SIG-M5 treated with dmso at 0.1 percent for 504 hours (cell line): ENCODE data around the gene HBD.

Source experiments
- DNase-seq: peaks from one replicate; lab custom pipeline; 2025; ENCODE audit not compliant: unreplicated experiment; lab: John Stamatoyannopoulos, UW

HBD gene

GRCh38 chr11:5233307-5233706 lies 976 bp downstream of the HBD start:
- no peak for DNase-seq

- DNase-seq, result no peak
Measured at GRCh38 chr11:5232821-5233220, 1.5 kb downstream of the HBD start.

GRCh38 chr11:5232176-5232575 lies 2.1 kb downstream of the HBD start:
- no peak for DNase-seq

- no peak for DNase-seq
Measured at GRCh38 chr11:5231111-5231510, 3.2 kb downstream of the HBD start.

GRCh38 chr11:5230266-5230665 lies 4.0 kb downstream of the HBD start:
- DNase-seq, result no peak

- no peak for DNase-seq
Measured at GRCh38 chr11:5229796-5230195, 4.5 kb downstream of the HBD start.

GRCh38 chr11:5229356-5229755 lies 4.9 kb downstream of the HBD start:
- DNase-seq, result no peak

GRCh38 chr11:5228124-5228523 lies 6.2 kb downstream of the HBD start:
- no peak for DNase-seq

GRCh38 chr11:5227681-5228080 lies 6.6 kb downstream of the HBD start:
- no peak for DNase-seq

GRCh38 chr11:5226732-5227310 lies 7.5 kb downstream of the HBD start, which contains the start of gene HBB:
Gene HBB, minus strand, starts transcription at chr11:5227071. Its CDS starts 50 bp downstream, at chr11:5227021.
- no peak for DNase-seq

- DNase-seq, result no peak
Measured at GRCh38 chr11:5225480-5225871, 8.8 kb downstream of the HBD start.

- no peak for DNase-seq
Measured at GRCh38 chr11:5224538-5225479, 9.5 kb downstream of the HBD start.

GRCh38 chr11:5223686-5224085 lies 10.6 kb downstream of the HBD start:
- DNase-seq, result no peak

- DNase-seq, result no peak
Measured at GRCh38 chr11:5223146-5223545, 11.1 kb downstream of the HBD start.

GRCh38 chr11:5210376-5210885 lies 23.9 kb downstream of the HBD start:
- DNase-seq, result no peak

- DNase-seq, result no peak
Measured at GRCh38 chr11:5204787-5205186, 29.5 kb downstream of the HBD start.

GRCh38 chr11:5203366-5203765 lies 30.9 kb downstream of the HBD start:
- DNase-seq, result no peak

GRCh38 chr11:5200582-5200981 lies 33.7 kb downstream of the HBD start, which contains the start of gene OR51V1:
Gene OR51V1, minus strand, starts transcription at chr11:5200682. Its CDS starts 0 bp downstream, at chr11:5200682.
- DNase-seq, result no peak

GRCh38 chr11:5198285-5198684 lies 36.0 kb downstream of the HBD start:
- DNase-seq, result no peak

- no peak for DNase-seq
Measured at GRCh38 chr11:5197536-5197935, 36.7 kb downstream of the HBD start.

GRCh38 chr11:5196731-5197130 lies 37.6 kb downstream of the HBD start:
- no peak for DNase-seq

GRCh38 chr11:5196067-5196466 lies 38.2 kb downstream of the HBD start:
- no peak for DNase-seq
